Kidney capillary endothelial cell (primary cell): Measurements from ENCODE around the gene ULK3.
"Not testable (repeated sequence)": the region's sequence is repeated elsewhere in the genome, so short reads cannot be mapped to it uniquely, and the experiment has no call there.

Experiments used
- DNase-seq: peaks from one replicate; pipeline ENCODE4 v3.0.0-alpha.2; 2018; ENCODE audit warnings: low spot score

The ULK3 gene

DNA sequence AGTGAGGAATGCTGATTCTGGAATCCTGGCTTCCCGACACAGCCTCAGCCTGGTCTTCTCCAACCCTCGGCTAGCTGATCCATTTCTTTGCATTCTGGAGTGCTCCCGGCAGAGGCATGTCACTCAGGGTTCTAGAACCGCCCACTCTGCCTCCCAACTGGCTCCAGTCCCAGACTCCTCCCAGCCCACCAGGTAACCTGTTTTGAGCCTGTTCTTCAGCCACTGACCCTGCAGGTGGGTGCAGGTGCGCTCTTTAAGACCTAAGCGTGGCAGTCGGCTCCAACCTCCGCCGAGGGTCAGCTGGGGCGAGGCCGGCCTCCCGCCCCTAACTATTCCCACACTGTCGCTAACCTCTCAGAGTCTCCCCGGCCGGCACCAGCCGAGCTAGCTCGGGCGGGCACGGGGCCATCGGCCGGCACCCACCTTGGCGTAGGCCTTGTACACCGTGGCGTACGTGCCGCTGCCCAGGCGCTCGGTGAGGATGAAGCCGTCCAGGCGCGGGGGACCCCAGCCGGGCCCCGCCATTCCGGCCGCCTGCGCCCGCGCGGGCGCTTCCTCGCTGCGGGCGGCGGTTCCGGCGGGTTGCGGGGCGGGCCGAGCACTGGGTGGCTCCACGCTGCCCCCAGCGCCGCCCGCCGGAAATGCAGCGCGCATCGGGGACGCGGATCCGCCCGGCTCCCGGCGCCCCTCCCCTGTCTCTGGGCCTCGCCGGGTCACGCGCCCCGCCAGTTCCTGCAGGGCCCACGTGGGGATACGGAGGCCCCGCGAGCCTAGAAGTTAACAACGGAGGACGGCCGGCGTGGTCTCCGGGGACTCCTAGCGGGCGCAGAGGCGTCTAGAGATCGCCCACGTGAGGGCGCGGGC, at the start of gene ULK3:
TSS of gene ULK3 (minus strand) at position 576 of the 864 bp plus-strand sequence. CDS start at position 525, 51 bp downstream.
- peak; percentile 80 for DNase-seq

GRCh38 chr15:74892313-74892712, 49.4 kb upstream of the ULK3 start:
- DNase-seq, result no peak

DNA sequence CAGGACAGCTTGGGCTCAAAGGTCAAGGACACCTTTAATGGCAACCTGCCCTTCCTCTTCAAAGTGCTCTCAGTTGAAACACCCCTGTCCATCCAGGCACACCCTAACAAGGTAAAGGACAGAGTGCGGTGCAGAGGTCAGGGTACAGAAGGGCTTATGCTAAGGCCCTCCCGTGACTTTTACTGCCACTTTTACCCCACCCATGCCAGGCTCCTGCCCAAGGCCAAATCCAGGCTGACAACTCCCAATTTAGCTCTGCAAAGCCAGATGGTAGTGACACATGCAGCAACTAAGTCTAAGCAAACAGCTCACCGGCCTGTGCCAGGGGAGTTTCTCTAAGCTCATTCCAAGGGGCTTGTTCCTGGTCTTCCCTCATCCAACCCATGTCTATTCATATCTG, 48.5 kb upstream of the ULK3 start:
- DNase-seq, result no peak

GRCh38 chr15:74890665-74890960, 47.7 kb upstream of the ULK3 start:
- no peak for DNase-seq

- DNase-seq, result peak; percentile 61
Observed at GRCh38 chr15:74889883-74890664, 47.1 kb upstream of the ULK3 start, which contains the start of gene MPI. Gene MPI (plus strand): TSS chr15:74890042. CDS start chr15:74890074, 32 bp downstream.

DNA sequence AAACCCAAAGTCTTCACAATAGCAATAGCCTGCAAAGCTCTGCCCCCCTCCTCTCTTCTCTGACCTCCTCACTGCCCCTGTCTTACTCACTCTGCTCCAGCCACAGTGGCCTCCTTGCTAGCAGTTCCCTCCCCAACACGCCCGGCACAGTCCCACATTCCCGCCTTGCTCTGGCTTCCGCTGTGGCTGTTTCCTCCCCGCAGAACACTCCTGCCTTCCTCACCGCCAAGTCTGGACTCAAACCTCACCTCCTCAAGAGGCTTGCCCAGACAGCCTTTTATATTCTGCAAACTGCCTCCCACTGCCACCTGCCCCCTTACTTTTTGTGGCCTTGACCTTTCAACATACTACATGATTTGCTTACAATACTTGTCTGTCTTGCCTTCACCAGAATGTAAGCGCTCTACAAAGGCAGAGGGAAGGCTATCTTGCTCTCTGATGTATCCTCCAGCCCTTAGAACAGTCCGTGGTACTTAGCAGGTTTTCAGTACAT, 46.5 kb upstream of the ULK3 start:
- DNase-seq, result peak; percentile 36

DNA sequence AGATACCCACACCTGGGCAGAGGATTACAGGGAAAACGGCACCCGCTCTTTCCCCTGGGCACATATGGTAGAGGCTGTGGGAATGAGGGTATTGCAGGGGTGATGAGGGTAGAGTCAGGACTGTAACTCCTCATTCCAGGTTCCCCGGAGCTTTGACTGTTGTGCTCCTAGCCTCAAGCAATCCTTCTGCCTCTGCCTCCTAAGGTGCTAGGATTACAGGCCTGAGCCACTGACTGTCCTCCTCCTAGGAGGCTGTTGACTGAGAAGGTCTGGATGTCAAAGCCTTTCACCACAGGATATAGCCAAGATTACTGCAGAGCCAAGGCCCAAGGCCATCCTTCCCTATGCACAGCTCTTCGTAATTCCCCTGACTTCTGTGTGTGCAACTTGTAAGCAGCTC, 45.8 kb upstream of the ULK3 start:
- no peak for DNase-seq

GRCh38 chr15:74887537-74888193, 44.7 kb upstream of the ULK3 start:
- not testable (repeated sequence) for DNase-seq

- DNase-seq, result no peak
Observed at GRCh38 chr15:74885461-74885860, 42.5 kb upstream of the ULK3 start.

DNA sequence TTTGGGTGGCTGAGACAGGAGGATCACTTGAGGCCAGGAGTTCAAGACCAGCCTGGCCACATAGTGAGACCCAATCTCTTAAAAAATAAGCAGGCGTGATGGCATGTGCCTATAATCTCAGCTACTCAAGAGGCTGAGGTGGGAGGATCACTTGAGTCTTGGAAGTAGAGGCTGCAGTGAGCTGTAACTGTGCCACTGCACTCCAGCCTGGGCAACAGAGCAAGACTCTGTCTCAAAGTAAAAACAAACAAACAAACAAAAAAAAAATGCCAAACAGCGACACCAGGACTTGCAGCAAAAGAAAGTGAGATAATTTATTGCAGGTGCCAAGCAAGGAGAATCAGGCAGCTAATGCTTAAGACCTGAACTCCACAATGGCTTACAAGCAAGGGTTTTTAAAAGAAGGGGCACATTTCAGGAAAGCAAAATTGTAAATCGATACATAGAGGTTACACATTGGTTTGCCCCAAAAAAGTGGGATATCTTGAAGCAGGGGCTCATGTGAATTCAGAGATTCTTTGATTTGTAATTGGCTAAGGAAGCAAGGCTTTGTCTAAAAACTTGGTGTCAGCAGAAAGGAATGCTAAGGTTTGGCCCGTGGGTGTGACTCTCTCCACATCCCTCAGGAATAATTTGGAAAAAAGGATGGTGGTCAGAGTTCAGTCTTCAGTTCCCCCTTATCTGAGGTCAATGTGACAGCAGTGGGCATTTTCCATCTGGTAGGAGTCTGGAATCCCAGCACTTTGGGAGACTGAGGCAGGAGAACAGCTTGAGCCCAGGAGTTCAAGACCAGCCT, 41.7 kb upstream of the ULK3 start:
- DNase-seq, result no peak

- DNase-seq, result no peak
Observed at GRCh38 chr15:74882528-74882927, 39.6 kb upstream of the ULK3 start.

- no peak for DNase-seq
Observed at GRCh38 chr15:74878273-74878672, 35.3 kb upstream of the ULK3 start.

GRCh38 chr15:74873756-74874424, 30.9 kb upstream of the ULK3 start:
- DNase-seq, result no peak

DNA sequence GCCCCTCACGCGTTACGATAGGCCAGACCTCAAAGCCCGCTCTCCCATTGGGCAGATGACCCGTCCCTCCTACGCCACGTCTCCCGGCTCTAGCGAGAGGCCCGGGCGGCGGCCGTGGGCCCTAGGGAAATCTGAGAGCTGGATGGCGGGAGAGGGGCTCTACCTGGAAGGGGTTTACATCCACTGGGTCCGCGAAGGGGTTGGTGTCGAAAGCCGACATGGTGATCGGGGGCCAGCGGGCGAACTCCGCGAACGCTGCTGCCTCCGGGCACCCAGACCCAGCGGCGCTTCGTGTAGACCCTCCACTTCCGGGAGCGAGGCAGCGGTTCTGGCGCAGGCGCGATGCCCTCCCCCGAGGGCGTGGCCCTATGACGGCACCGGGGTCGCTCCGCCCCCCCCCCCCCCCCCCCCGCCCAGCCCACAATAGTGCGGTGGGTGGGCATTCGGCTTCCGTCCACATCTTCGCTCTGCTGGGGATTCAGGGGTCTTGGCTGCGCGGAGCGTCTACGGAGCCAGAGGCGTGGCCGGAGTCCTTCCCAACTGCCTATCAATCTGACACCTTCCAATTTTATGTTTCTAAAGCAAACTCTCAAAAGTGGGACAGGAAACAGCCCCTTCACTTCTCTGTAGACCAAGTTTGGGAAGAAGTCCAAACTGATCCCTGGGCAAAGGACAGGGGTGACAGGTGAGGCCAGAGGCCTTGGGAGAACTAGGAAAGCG, 30.2 kb upstream of the ULK3 start, which contains the start of gene SCAMP2:
TSS of gene SCAMP2 (minus strand) at position 330 of the 720 bp plus-strand sequence. CDS start at position 220, 110 bp downstream.
- DNase-seq, result peak; percentile 82

- no peak for DNase-seq
Observed at GRCh38 chr15:74872702-74873035, 29.7 kb upstream of the ULK3 start.

- peak; percentile 13 for DNase-seq
Observed at GRCh38 chr15:74870436-74871215, 27.7 kb upstream of the ULK3 start.

DNA sequence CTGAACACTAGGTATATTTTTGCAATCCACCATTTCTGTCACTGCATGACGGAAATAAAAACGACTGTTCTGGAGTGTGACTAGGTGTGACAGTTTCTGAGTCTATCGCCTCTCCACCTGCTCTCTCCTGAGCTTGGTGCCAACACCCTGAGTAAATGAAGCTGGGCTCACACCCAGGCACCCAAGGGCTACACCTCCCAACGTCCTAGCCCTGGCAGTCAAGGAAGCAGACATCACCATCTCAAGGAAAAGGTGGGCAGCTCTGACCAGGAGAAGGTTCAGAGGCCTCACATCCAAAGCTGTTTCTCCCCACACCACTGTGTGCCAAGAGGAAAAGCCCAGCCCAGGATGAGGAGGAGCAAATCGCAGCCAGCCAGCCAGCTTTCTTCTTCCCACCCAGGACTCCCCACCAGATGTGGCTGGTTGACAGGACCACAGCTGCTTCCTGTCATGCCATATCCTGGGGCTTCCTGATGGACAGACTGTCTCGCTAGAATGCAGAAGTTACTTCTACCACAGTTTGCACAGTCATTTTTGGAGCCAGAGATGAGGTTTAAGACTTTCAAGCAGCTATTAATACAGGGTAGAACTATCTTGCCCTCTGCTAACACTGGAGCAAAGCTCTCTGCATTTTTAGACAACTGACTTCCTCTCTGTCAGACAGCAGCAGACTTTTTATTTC, 26.9 kb upstream of the ULK3 start:
- peak; percentile 87 for DNase-seq

GRCh38 chr15:74869372-74869725, 26.4 kb upstream of the ULK3 start:
- no peak for DNase-seq

- no peak for DNase-seq
Observed at GRCh38 chr15:74868059-74868458, 25.1 kb upstream of the ULK3 start.
